Mesodermal cell (in vitro differentiated cells): Measurements from ENCODE around the gene ZFP69B.
A peak's percentile ranks its signal among the peaks of the same experiment; 100 is the strongest.

Source experiments
- H3K27ac ChIP-seq: 2 replicates; pipeline ENCODE4 v1.7.0; 2013; ENCODE audit warnings: mild to moderate bottlenecking, low read depth, low read length, moderate library complexity; ENCODE audit not compliant: severe bottlenecking
- H3K36me3 ChIP-seq: 2 replicates; pipeline ENCODE4 v1.7.1; 2013; ENCODE audit warnings: mild to moderate bottlenecking, low read length, moderate library complexity; ENCODE audit not compliant: control insufficient read depth, insufficient read depth
- H3K4me1 ChIP-seq: one replicate; pipeline ENCODE4 v1.7.1; 2013; ENCODE audit warnings: mild to moderate bottlenecking, low read length; ENCODE audit not compliant: insufficient read depth, control insufficient read depth, poor library complexity, severe bottlenecking
- H3K4me3 ChIP-seq: 2 replicates; pipeline ENCODE4 v1.7.0; 2013; ENCODE audit warnings: low read length, control low read depth, mild to moderate bottlenecking; ENCODE audit not compliant: insufficient read depth, poor library complexity, severe bottlenecking; ENCODE audit errors: extremely low read depth
- H3K9me3 ChIP-seq: 2 replicates; pipeline ENCODE4 v1.7.1; 2013; ENCODE audit warnings: mild to moderate bottlenecking, low read length, moderate library complexity; ENCODE audit not compliant: control insufficient read depth
- WGBS, 2 experiments: methylation state at CpG; one replicate each; pipeline ENCODE4 v1.1.5; 2013; ENCODE audit warnings: missing lambda C conversion rate in 2 of 2; ENCODE audit not compliant: insufficient coverage in 2 of 2; 5-methylcytosine and 5-hydroxymethylcytosine counted together

ZFP69B gene

GRCh38 chr1:40438391-40439015 lies 11.8 kb upstream of the ZFP69B start:
- Histone ChIP-seq H3K4me3 (no peak overlapping the region), H3K36me3 (no peaks in the 10 kb centered on the region), H3K9me3 (no peaks in the 10 kb centered on the region), H3K27ac (no peak overlapping the region), H3K4me1 (peaks cover 4% of the 10 kb centered on the region)
- WGBS, 2 experiments = 85 to 100% methylated on average over 1 to 3 of the region's 3 CpGs

- H3K36me3 ChIP-seq = no peaks in the 10 kb centered on the region
- H3K9me3 ChIP-seq = no peaks in the 10 kb centered on the region
- H3K4me1 ChIP-seq = peaks cover 4% of the 10 kb centered on the region
- H3K4me3 ChIP-seq = no peak overlapping the region
- 83 to 89% methylated on average over 4 to 5 of the region's 5 CpGs for WGBS, 2 experiments
- H3K27ac ChIP-seq = no peak overlapping the region
These were observed 11.0 kb upstream of the ZFP69B start for GRCh38 chr1:40439247-40439646.

GRCh38 chr1:40450495-40451237 lies 390 bp downstream of the ZFP69B start:
- Histone ChIP-seq H3K4me1 (no peaks in the 10 kb centered on the region), H3K9me3 (peaks cover 38% of the 10 kb centered on the region)

GRCh38 chr1:40451238-40451585 lies 936 bp downstream of the ZFP69B start:
- peak overlapping the region; percentile 93 for H3K27ac ChIP-seq
- H3K36me3 ChIP-seq = peaks cover 32% of the 10 kb centered on the region
- H3K4me3 ChIP-seq = peak overlapping the region; percentile 66
- H3K9me3 ChIP-seq = peaks cover 34% of the 10 kb centered on the region
- no peaks in the 10 kb centered on the region for H3K4me1 ChIP-seq
- no CpG with 5 or more reads among the region's 1 CpG for WGBS, 2 experiments

More at GRCh38 chr1:40450495-40451237, 390 bp downstream of the ZFP69B start:
- H3K4me3 ChIP-seq = peak overlapping the region; percentile 66
- WGBS, 2 experiments = 28 to 38% methylated on average over 9 to 18 of the region's 22 CpGs
- peak overlapping the region; percentile 93 for H3K27ac ChIP-seq
- H3K36me3 ChIP-seq = peaks cover 28% of the 10 kb centered on the region

GRCh38 chr1:40454873-40455272 lies 4.6 kb downstream of the ZFP69B start:
- WGBS, 2 experiments = 89 to 100% methylated on average over 1 of the region's 1 CpG
- Histone ChIP-seq H3K36me3 (peaks cover 69% of the 10 kb centered on the region), H3K4me1 (no peaks in the 10 kb centered on the region), H3K9me3 (peaks cover 68% of the 10 kb centered on the region), H3K27ac (no peak overlapping the region), H3K4me3 (no peak overlapping the region)

- WGBS, 2 experiments = 100% methylated on average over 1 of the region's 3 CpGs; no CpG with 5 or more reads in 1 of the 2 experiments
- Histone ChIP-seq H3K27ac (no peak overlapping the region), H3K4me3 (no peak overlapping the region), H3K9me3 (peaks cover 94% of the 10 kb centered on the region), H3K36me3 (peaks cover 46% of the 10 kb centered on the region), H3K4me1 (no peaks in the 10 kb centered on the region)
These were observed 12.8 kb downstream of the ZFP69B start for GRCh38 chr1:40462956-40463590.

GRCh38 chr1:40469327-40469726 lies 19.1 kb downstream of the ZFP69B start:
- no peak overlapping the region for H3K27ac ChIP-seq
- no peaks in the 10 kb centered on the region for H3K4me1 ChIP-seq
- no peaks in the 10 kb centered on the region for H3K36me3 ChIP-seq
- H3K4me3 ChIP-seq = no peak overlapping the region
- 83 to 100% methylated on average over 1 to 2 of the region's 2 CpGs for WGBS, 2 experiments
- H3K9me3 ChIP-seq = peaks cover 59% of the 10 kb centered on the region

- H3K36me3 ChIP-seq = peaks cover 12% of the 10 kb centered on the region
These were observed 25.0 kb downstream of the ZFP69B start for GRCh38 chr1:40475268-40475667.

GRCh38 chr1:40476924-40477677 lies 26.8 kb downstream of the ZFP69B start, which contains the start of gene ZFP69:
TSS of gene ZFP69 (plus strand) at chr1:40477290. CDS start at chr1:40479362, 2,072 bp downstream.
- H3K4me3 ChIP-seq = peak within 1 kb of the TSS; percentile 60
- peaks cover 8% of the 10 kb centered on the region for H3K9me3 ChIP-seq
- peaks cover 19% of the 10 kb centered on the region for H3K36me3 ChIP-seq
- H3K4me1 ChIP-seq = no peaks in the 10 kb centered on the region
- WGBS, 2 experiments = 1 to 2% methylated on average over 63 to 64 of the region's 65 CpGs
- no peak within 1 kb of the TSS for H3K27ac ChIP-seq

More at GRCh38 chr1:40475268-40475667, 25.0 kb downstream of the ZFP69B start:
- Histone ChIP-seq H3K9me3 (peaks cover 8% of the 10 kb centered on the region), H3K27ac (no peak overlapping the region), H3K4me1 (no peaks in the 10 kb centered on the region), H3K4me3 (no peak overlapping the region)
- WGBS, 2 experiments = 67 to 80% methylated on average over 1 of the region's 2 CpGs

GRCh38 chr1:40477678-40478053 lies 27.4 kb downstream of the ZFP69B start:
- 15 to 17% methylated on average over 5 to 10 of the region's 17 CpGs for WGBS, 2 experiments
- peaks cover 23% of the 10 kb centered on the region for H3K36me3 ChIP-seq
- no peak overlapping the region for H3K27ac ChIP-seq
- peak overlapping the region; percentile 60 for H3K4me3 ChIP-seq
- H3K9me3 ChIP-seq = peaks cover 8% of the 10 kb centered on the region
- H3K4me1 ChIP-seq = no peaks in the 10 kb centered on the region
